NK-92 treated with Interleukin-12 subunit alpha and Interleukin-12 subunit beta, amount 100 ng/mL, for 24 hours (cell line): ENCODE results near the gene PTCRA.
"Not testable (repeated sequence)": the region's sequence is repeated elsewhere in the genome, so short reads cannot be mapped to it uniquely, and the experiment has no call there.

Experiments
- DNase-seq: peaks from one replicate; lab custom pipeline; 2025; lab: John Stamatoyannopoulos, UW

The PTCRA gene

GRCh38 chr6:42940493-42941045, 24.7 kb downstream of the PTCRA start:
- no peak for DNase-seq

- not testable (repeated sequence) for DNase-seq
Observed at GRCh38 chr6:42941356-42941755, 25.5 kb downstream of the PTCRA start.

GRCh38 chr6:42942444-42942843, 26.6 kb downstream of the PTCRA start:
- no peak for DNase-seq

- DNase-seq: no peak
Observed at GRCh38 chr6:42947950-42948349, 32.1 kb downstream of the PTCRA start.

GRCh38 chr6:42952389-42952788, 36.5 kb downstream of the PTCRA start:
- no peak for DNase-seq

- not testable (repeated sequence) for DNase-seq
Observed at GRCh38 chr6:42954405-42954804, 38.6 kb downstream of the PTCRA start.

DNA sequence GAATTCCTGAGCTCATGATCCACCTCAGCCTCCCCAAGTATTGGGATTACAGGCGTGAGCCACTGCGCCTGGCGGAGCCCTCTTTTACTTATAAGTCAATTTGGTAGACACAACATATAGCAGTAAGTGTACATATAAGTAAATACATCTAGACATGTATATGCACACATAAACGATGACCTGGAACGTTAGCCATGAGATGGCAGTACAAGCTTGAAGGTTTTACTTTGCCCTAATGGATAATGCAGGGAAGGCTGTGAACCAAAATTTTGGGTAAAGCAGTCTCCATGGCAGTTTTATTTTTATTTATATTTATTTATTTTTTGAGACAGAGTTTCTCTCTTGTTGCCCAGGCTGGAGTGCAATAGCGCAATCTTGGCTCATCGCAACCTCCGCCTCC, 42.3 kb downstream of the PTCRA start:
- DNase-seq: no peak

GRCh38 chr6:42959917-42960242, 44.0 kb downstream of the PTCRA start:
- no peak for DNase-seq

GRCh38 chr6:42960243-42961019, 44.6 kb downstream of the PTCRA start, which contains the start of gene GNMT:
Gene GNMT, plus strand, starts transcription at chr6:42960754. Its CDS starts 14 bp downstream, at chr6:42960768.
- no peak for DNase-seq

DNA sequence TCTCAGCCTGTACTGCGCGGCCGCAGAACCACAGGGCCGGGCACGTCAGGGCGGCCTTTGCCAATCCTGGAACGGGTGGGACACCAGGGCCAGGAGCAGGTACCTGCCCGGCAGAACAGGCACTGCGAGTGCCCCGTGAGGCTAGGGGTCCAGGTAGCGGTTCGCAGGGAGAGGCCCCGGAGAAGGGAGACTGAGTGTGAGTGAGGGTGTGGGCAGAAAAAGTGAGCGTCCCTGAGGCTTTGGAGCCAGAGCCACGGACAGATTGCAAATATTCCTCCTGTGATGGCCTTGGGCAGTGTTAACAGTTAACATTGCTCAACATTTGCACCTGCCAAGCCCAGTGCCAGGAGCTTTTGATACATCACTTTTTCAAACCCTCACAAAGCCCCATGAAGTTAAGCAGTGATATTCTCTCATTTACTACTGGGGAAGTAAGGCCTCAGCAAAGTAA, 45.2 kb downstream of the PTCRA start:
- DNase-seq: no peak

GRCh38 chr6:42962096-42962495, 46.2 kb downstream of the PTCRA start:
- no peak for DNase-seq

- DNase-seq: no peak
Observed at GRCh38 chr6:42962502-42963178, 46.8 kb downstream of the PTCRA start.

DNA sequence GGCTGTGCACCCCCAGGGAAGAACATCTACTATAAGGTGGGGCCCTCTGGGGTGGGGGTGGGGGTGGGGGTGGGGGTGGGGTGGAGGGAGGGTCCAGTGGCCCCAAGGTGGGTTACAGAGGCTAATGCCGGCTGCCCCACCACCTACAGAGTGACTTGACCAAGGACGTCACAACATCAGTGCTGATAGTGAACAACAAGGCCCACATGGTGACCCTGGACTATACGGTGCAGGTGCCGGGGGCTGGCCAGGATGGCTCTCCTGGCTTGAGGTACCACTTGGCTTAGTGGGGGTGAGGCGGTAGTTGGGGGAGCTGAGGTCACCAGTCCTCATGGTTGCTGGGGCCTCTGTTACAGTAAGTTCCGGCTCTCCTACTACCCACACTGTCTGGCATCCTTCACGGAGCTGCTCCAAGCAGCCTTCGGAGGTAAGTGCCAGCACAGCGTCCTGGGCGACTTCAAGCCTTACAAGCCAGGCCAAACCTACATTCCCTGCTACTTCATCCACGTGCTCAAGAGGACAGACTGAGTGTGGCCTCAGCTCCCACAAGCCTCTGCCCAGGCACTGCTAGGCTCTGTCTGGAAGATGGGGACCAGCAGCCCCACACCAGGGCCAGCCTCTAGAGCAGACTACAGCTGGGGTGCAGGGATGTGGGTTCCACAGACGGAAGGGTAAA, 47.5 kb downstream of the PTCRA start:
- DNase-seq: no peak

- DNase-seq: no peak
Observed at GRCh38 chr6:42963855-42964605, 48.2 kb downstream of the PTCRA start.

- DNase-seq: no peak
Observed at GRCh38 chr6:42966571-42966970, 50.7 kb downstream of the PTCRA start.

DNA sequence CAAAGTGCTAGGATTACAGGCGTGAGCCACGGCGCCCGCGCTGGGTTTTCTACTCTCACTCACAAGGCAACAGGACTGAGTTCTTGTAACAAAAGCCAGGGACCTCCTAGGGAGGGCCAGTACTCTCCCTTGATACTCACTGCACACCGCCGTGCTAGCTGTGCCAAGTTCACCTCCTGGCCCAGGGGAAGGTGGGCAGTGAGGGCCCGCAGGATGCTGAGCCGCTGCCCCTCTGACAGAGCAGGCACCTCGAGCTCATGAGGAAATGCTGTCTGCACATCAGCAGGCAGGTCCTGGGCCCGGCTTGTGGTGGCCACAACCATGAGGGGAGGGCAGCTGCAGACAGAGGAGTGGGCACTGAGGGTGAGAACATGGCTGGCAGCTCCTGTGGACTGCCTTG, 51.4 kb downstream of the PTCRA start:
- no peak for DNase-seq

- DNase-seq: no peak
Observed at GRCh38 chr6:42968126-42968701, 52.4 kb downstream of the PTCRA start.

GRCh38 chr6:42968783-42969182, 52.9 kb downstream of the PTCRA start:
- DNase-seq: no peak

DNA sequence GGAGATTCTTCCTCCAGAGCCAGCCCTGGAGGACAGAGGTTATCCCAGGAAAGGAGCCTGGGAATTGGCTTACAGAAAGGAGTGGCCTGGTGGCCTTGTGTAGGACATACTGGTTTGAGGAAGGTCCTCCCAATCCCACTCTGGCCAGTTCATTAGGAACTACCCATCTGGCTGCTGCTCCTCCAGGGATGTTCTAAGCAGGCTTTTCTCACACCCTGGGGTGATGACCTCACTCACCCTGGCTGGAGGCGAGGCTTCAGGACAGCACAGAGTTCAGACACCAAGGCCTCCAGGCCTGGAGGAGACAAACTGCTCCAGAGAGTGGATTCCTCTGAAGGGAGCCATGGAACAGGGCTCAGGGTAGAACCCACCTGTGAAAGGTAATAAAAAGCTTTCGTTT, 53.6 kb downstream of the PTCRA start:
- DNase-seq: no peak

- no peak for DNase-seq
Observed at GRCh38 chr6:42969934-42970333, 54.1 kb downstream of the PTCRA start.

DNA sequence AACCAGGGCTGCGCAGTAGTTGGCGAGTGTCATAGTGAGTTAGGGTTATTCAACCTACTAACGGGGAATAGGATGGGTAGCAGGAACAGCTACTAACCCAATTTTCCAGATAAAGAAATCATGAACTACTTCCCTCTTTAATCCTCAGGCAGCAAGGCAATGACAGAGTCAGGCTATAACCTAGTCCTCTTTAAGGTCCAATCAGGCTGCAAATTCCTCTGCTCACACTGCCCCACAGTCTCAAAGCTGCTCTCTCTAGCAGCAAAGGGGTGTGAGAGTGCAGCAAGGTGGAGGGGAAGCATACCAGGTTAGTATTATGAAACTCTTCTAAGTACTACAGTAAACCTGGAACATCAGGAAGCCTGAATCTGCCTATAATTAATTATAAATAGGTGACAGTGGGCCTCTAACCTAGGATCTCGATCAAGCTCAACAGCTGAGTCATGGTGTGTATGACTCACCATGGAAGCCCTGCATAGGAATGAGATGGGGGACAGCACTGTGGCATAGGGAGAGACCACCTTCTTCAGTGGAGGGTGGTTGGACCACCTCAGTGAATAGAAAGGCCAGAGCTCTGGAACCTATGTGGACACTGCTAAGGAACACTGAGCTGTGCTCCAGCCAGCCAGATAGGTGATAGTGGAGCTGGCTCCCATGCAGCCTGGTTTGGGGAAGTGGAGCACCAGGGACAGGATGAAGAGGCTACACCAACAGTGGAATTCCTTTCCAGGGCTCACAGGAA, 55.2 kb downstream of the PTCRA start:
- DNase-seq: no peak
